Measurements from ENCODE around the gene NAMPT.

NAMPT gene

DNA sequence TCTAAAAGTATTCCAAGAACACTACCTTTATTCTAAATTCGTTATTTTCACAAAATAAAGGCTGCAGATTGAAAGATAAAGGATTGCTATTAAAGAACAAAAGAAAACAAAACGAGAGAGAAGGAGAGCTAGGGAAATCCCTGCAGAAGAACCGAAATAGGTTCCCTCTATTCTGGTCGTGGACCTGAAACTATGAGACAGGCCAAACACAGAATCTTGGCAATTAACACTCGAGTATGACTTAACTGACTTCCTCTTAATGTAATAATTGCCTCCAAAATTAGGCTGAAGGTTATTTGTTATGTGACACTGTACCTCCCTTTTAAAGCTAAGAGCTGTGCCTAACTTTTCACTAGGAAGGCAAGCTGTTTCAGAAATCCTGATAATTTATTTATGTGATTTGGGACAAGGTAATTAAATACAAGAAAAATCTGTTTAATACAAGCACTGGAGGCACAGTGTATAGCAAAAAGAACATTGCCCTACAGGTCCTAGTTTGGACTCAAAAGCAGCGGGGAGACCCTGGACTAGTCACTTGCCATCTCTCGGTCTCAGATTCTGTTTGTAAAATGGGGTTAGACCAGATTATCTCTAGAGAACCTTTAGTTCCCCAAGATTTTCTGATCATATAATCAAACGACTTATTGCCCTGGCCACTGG is 11.6 kb downstream of the NAMPT start:
- no peak for DNase-seq

DNA sequence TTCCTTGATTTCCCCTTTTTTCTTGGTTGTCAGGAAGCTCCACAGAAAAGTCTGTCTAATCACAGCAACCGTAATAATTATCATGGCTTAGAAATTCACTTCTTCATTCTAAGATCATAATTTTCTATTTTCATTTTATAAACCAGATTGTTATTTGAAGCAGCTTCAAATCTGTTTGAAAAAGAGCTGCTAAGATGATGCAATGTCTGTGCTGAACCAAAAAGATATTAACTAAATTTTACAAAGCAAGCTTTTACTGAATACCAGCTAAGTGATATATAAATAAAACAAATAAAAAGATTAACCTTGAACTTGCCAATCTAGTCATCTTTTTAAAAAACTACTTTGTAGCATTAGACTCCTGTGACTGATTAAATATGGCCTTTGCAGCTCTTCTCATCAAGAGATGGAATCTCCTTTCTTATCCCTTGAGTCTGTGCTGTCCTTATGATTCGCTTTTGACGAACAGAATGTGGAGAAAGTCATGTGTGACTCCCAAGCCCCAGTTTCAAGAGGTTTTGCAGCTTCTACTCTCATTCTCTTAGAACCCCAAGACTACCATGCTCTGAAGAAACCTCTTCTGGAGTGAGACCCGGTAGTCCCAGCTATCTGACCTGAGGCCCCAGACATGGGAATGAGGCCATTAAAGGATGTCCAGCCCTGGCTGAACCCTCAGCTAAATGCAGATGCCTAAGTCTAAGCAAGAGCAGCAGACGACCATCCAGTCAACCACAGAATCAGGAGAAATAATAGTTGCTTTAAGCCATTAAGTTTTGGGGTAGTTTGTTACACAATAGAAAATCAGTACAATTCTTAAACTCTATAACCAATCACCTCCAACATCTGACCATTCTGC is 14.4 kb downstream of the NAMPT start:
- DNase-seq: no peak

DNA sequence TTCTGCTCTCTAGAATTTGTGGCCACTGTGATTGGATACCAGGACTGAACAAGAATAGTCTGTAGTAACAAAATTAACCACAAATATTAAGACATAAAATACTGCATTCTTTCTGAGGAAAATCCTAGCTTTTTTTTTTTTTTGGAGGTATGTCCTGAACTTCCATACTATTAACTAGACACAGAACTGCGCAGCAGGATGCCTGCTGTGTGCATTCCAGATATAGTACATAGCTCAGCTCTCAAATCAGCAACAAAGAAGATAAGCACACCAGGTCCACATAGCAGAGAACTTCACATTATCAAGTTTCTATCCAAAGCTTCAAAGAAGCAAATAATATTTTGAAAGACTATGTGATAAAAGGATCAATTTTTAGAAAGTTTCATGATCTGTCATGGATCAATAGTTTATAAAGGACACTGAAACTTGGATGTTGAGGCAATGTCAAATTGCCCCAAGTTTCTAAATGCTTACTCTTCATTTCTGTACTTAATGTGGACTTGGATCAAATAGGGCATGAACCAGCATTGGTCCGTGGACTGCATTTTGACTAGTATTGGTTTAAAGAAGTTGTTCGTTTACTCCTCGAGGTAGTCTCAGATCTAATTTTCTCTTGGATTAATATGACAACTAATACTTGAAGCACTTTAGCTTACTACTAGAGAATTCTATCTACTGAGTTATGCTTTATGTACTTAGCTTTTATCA is 15.4 kb downstream of the NAMPT start:
- no peak for DNase-seq

DNA sequence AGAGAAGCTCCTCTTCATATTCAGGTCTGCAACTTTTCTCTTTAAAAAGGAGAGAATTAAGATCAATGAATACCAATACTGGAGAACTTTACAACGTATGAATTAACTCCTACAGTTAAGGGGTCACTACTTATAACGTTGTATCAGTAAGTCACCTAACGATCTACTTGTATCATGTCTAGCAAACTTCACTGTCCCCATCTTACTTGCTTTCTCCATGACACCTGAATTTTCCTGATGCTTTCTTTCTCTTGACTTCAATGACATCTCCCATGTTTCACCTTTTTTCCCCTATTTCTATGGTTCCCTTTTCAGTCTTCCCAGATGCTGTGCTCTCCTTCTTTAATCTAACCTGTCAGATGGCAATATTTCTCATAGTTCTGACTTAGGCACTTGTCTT is 19.6 kb downstream of the NAMPT start:
- DNase-seq: no peak

DNA sequence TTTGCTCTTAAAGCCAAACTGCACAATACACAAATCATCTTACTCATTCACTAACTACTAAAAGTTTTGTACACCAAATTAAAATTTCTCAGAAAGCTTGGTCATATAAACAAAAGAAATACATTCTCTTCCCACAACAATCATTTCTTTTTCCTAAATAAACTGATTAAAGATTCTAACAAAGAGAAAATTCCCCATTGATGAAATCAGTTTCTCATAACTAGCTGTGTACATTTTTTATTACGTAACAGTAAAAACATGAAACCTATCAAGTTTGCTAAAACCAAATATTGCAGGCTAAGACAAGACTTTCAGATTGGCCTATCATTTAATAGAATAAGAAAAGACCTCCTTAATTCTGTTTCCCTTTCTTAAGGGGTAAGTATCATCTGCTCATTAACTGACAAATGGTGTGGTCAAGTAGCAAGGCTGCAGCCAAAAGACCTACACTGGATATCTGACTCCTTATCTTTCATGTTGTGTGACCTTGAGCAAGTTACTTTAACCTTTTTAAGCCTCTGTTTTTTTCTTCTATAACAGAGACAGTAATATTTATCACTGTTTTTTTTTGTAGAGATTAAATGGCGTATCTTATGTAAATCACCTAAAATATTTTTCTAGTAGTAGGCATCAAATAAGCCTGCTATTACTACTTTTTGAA is 22.4 kb downstream of the NAMPT start:
- no peak for DNase-seq

DNA sequence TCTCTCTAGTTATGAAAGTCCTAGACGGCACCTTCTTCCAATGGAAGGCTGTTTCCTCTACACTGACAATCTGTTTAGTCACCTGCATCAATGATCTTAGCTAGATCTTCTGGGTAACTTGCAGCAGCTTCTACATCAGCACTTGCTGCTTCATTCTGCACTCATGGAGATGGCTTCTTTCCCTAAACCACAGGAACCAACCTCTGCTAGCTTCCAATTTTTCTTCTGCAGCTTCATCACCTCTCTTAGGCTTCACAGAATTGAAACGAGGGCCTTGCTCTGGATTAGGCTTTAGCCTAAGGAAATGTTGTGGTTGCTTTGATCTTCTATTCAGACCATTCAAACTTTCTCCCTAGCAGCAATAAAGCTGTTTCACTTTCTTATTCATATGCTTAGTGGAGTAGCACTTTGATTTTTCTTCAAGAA is 24.6 kb downstream of the NAMPT start:
- DNase-seq: no peak

DNA sequence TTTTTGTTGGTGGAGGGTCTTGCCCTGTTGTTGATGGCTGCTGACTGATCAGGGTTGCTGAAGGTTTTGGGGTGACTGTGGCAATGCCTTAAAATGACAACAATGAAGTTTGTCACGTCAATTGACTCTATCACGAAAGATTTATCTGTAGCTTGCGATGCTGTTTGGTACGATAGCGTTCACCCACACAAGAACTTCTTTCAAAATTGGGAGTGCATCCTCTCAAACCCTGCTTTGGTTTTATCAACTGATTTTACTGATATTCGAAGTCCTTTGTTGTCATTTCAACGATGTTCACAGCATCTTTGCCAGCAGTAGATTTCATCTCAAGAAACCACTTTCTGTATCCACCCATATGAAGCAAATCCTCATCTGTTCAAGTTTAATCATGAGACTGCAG is 26.0 kb downstream of the NAMPT start:
- no peak for DNase-seq

DNA sequence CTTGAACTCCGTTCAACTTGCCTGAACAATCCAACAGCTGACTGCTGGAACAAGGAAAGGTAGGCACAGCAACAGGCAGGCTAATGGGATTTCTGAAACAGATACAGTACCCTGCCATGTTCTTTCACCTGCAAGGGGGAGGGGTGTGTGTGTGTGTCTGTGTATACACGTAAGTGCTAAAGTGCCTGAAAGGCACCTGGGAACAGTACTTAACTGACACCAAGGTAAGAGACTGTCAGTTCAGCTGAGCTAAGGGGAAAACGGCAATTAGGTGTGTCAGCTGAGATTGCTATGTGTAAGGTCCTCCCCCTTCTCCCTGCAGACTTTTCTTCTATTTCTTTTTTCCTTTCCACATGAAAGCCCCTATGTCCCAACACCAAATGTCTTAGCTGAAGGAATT is 27.0 kb downstream of the NAMPT start:
- DNase-seq: no peak

DNA sequence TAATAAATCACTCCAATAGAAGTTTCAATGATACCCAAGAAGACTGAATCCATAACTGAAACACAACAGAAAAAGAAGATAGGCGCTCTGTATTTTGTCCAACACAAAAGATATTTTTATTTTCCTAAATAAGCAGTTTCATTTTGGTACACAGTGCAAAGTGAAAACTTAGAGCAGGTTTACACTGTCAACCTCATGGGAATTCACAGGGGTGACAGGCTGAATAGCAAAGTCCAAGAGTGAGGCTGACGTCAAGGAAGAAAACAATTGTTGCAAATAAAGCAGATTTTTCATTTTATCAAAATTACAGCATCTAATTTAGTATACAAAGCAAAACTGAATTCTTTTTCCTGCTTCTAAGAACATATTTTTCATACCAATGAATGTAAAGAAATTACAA is 28.6 kb downstream of the NAMPT start:
- DNase-seq: no peak

DNA sequence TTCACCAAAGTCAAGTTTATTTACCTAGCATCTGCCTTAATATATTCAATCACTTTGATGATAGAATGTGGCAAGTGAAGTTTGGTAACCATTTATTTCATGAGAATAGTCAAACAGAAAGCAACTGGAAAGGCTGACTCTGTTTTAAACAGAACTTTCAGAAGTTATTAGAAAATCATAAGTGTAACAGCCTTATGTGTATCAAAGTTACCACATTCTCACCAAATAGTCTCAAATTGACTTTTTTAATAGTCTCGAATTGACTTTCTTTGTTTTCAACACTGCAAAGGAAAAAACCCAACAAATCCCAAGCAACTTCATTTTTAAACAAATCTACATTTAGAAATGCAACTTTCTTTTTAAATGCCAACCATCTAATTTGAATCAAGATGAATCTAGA is 29.5 kb downstream of the NAMPT start:
- DNase-seq: no peak

DNA sequence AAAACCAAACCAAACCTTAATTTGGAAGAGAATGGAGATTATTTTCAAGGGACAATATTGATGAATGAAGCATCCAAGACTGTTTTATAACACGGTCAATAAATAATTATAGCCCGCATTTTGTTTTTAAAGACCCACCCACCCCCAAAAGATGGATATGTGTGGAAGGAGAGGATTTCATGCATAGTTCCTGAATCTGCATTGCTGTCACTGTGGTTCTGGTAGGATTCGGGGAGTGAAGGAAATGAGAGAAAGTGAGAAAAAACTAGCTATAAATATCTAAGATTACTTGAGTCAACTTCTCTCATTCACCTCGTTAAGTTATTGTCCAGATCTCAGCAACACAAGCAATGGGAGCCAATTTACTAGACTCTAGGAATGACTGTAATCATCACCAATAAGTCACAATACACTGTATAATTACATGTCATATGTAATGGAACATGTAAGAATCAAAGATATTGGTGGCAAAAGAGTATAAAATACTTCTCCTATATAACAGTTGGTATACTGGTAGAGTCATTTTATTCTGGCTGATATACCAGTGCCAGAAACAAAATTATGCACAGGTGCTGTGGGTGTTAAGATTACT is 30.2 kb downstream of the NAMPT start:
- DNase-seq: no peak

DNA sequence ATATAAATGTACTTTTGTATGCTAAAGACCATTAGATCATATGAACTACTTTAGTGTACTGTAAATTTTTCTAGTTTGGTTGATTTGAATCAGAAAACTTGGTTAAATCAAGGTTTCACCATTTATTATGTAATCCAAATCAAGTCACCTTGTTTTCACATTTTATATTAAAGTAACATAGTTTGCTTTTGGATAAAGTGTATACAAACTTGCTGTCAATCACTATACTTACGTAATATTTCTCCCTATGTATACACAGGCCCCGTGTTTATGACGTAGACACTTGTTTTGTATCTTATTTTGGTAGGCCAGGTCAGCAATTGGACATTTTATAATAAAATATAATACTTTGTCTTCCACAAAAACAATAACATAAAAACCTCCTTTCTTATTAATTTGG is 32.2 kb downstream of the NAMPT start:
- DNase-seq: no peak

DNA sequence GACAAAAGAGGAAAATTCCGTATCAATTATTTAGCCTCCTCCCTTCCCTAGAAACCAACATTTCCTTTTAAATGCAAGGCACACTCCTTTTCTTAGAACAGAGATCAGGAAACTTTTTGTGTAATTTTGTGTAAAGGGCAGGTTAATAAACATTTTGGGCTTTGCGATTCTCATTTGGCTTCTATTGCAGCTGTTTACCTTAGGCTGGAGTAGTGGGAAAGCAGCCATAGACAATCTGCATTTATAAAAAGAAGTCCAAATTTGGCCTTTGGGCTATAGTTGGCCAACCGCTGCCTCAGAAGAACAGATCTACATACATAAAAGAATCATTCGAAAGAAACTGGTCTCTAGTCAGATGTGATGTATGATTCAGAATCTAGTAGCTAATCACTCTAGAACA is 35.3 kb downstream of the NAMPT start:
- no peak for DNase-seq

DNA sequence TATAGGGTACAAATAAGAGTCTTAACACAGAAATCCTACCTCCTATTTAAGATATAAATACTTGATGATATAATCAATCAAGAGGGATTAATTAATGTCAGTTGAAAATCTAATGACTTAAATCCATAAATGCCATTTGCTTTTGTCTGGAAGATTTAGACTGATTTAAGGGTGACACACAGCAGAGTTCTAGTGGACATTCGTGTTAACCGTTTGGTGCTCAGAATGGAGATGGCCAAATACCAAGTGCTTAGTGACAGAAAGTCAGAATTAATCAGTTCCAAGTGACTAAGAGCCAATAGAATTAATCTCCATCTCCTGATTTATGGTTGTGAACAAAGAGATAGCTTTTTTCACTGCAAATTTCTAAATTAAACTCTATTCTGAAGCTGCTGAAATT is 36.2 kb downstream of the NAMPT start:
- DNase-seq: no peak

DNA sequence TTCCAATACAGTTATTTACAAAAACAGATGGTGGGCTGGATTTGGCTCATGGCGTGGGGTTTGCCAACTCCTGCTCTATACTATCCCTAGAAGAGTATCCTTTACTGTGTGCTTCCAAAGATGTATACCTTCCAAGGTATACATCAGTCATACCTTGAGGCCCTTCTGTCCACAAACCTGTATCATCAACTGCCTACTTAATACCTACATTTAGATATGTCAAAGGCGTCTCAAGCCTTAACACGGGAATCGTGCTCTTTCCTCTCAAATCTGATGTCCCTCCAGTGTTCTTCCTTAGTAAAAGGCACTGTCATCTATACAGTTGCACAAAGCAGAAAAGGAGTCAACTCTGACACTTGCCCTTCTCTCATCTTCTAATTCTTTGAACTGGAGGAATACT is 36.9 kb downstream of the NAMPT start:
- DNase-seq: no peak

DNA sequence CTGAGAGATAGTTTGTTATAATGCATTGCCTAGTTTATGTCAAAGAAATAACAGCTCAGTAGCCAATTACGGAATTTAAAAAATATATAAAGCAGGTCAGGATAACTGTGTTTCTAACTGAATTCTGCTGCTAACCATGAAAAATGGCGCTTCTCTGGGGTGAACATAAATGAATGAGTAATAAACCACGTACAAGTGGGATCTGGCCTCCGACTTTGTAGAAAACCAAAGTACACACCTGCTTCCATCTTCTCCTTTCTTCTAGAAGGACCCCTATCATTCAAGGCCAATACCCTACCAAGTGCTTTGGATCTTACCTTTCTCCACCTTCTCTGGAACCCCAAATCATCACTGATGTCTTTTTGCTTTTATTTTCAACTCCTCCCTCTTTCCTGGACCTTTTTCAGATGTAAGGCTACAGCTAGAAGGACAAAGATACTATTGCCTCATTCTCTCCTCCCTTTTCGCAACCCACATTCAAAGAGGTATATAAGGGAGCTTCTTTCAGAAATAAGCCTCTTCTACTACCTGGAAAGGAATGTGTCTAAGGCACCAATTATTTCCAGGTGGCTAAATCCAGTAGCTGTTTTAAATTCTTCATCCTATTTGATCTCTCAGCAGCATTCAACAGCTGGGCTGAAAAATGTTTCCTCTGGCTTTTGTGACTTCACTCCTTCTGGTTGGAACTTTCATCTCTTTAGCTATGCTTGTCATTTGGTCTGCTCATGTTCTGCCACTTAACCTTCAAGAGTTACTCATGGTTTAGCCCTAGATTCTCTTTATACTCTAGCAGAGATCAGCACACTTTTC is 37.7 kb downstream of the NAMPT start:
- DNase-seq: no peak

DNA sequence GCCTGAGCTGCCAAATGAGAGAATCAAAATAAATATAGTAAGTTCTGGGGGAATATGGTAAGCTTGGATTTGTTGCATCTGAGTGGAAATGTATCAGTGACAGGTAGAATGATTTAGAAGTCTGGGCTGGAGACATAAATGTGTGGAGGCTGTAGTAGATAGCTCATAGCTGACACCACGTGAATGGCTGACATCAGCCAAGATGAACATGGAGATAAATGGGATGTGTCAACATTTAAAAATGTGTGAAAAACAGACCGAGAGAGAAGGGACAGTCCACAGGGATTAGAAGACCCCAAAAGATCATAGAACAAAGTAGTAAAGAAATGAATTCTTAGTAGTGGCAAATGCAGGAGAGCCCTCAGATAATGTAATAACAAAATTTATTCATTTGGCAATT is 40.9 kb downstream of the NAMPT start:
- no peak for DNase-seq

DNA sequence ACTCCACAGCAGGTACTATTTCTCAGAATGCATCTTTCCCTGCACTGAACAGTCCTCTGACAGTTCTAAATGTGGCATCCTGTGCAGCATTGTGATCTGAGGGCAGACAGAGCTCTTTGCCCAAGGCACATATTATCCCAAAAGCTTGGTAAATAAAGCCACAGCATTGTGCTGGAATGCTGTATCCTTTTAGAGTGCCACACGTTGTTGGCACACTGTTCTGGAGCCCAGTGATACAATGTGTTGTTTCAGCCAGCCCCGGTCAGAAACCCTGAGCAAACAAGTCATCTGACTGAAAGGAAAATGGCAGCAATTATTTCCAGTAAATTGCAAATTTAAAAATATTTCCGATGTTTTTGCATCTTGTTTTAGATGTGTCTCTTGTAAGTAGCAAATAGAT is 45.4 kb downstream of the NAMPT start:
- DNase-seq: no peak

DNA sequence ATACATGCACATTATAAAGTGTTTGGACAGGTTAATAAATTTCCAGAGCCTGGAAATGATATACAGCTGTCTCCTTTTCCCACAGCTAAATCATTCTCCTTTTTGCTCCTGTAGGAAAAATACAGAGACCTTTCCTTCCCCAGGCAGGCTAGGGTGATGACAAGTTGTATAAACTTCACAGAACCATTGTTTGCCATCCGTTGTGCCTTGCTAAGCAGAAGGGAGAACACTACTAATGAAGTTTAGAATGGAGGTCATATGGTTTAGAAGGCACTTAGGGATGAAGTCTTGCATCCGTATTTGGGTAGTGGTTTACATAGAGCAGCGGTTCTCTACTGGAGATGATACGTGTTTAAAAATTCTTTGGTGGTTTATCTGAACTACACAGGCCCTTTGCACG is 46.0 kb downstream of the NAMPT start:
- DNase-seq: no peak

DNA sequence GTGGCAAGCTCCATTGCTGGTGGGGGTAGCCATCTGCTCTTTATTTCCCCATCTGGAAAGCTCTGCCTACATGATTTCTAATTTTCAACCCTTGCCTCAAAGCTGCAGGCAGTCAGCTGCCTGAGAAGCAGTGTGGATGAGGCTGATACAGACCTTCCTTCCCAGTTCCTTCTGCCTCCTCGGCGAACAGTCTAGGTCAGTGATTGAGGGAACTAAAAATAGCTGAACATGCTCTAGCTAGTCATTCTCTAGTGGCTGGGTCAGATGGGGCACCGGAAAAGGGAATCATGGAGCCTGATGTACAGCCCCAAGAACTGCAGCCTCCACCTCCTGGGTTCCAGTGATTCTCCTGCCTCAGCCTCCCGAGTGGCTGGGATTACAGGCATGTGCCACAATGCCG is 48.7 kb downstream of the NAMPT start:
- peak in 1 of 56 donors; percentile 4 for DNase-seq

DNA sequence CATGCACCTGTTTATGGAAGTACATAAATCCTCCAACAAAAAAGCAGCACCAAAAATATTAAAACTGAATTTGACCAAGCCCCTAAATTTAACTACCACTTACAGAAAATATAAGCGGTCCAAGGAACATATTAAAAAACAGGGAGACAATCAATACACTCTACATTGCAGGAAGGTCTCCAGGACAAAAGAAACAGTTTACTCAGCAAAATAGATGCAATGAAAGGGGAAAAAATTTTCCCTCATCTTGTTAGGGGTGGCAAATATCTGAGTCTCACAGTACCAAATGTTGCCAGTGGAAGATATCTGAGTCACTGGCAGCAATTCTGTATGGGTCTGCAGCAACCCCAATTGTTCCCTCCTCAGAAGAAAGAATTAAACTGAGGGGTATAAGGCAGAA is 50.4 kb downstream of the NAMPT start:
- no peak for DNase-seq

Data from amygdala (tissue), 56 donors.